Colonic mucosa (tissue), 4 donors: Measurements from ENCODE around the gene LITAFD. TPM values are rescaled to one million over a fixed set of nuclear protein-coding genes. Genes with fewer than 3 reads are reported as not detected.

ENCODE experiments used
- DNase-seq: peaks from one replicate; pipeline ENCODE4 v3.0.0-alpha.2; 2020
- H3K27ac ChIP-seq: fragments of 200-600 bp; one replicate; pipeline ENCODE4 v1.8.0; 2021
- H3K27me3 ChIP-seq: fragments of 200-600 bp; one replicate; pipeline ENCODE4 v1.8.0; 2021
- H3K36me3 ChIP-seq: fragments of 200-600 bp; one replicate; pipeline ENCODE4 v1.8.0; 2021
- H3K4me1 ChIP-seq: fragments of 200-600 bp; one replicate; pipeline ENCODE4 v1.8.0; 2021; ENCODE audit warnings: mild to moderate bottlenecking
- H3K4me3 ChIP-seq: fragments of 200-600 bp; one replicate; pipeline ENCODE4 v1.8.0; 2021
- H3K9ac ChIP-seq, 2 donors: one replicate each; pipeline ENCODE4 v1.7.0; 2013; ENCODE audit warnings: control low read depth in 2 of 2, low read depth in 2 of 2, low read length in 2 of 2
- H3K9me3 ChIP-seq: fragments of 200-600 bp; one replicate; pipeline ENCODE4 v1.8.0; 2021
- intact Hi-C: fragments of 100-400 bp; cut with DNase I; formaldehyde crosslinking; loops from one replicate; pipeline ENCODE4 v1.14.1; 2022
- total RNA-seq, 2 donors: library from RNA; stranded (reverse); fragmentation: NEBNext Ultra II Directional in 1 of 2; extraction: Animal tissue kit (Norgen Biotek cat#: 25700) in 1 of 2; gene quantifications; one replicate each; pipeline ENCODE4 v1.2.1, GENCODE V29; 2021
- TF ChIP-seq, protein P1 (sequence below): fragments of 200-600 bp; IDR thresholded peaks from one replicate; pipeline ENCODE4 v1.8.0; 2022; ENCODE audit warnings: antibody characterized with exemption, mild to moderate bottlenecking
- donor health status: healthy.
- donor health status: DM: no; HTN: no; CAD: no.
- donor health status: DM: no; HTN: no; CAD: no.

Gene LITAFD
- total RNA-seq, 2 donors from 2014 or later, result not detected

DNA sequence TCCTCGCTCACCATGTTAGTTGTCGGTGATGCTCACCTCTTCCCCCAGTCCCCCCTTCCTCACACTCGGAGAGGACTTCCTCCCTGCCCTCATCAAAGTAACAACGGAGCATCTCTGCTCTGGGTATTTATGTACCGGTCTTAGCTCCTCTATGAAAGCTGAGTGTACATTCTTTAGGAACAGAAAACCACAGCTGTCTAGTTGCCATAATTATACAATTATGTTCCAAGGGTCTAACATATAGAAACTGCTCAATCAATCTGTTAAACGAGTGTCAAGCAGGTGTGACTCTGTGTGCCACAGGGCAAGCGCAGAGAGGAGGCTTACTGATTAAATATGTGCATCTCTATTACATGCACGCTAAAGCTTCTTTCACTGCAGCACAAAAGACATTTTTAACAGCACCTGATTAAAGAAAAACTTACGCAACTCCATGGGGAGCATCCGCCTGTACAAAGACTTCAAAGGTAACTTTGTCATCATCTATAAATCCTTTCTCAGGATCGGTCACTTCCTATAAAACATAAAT is 37.8 kb downstream of the LITAFD start:
- Histone ChIP-seq H3K4me3 (no peak overlapping the region), H3K27ac (no peak overlapping the region), H3K36me3 (peaks cover 24% of the 10 kb centered on the region), H3K4me1 (peaks cover 15% of the 10 kb centered on the region), H3K9me3 (no peaks in the 10 kb centered on the region), H3K9ac (no peak overlapping the region), H3K27me3 (no peaks in the 10 kb centered on the region)
- DNase-seq, result no peak
- TF ChIP-seq, protein P1, sequence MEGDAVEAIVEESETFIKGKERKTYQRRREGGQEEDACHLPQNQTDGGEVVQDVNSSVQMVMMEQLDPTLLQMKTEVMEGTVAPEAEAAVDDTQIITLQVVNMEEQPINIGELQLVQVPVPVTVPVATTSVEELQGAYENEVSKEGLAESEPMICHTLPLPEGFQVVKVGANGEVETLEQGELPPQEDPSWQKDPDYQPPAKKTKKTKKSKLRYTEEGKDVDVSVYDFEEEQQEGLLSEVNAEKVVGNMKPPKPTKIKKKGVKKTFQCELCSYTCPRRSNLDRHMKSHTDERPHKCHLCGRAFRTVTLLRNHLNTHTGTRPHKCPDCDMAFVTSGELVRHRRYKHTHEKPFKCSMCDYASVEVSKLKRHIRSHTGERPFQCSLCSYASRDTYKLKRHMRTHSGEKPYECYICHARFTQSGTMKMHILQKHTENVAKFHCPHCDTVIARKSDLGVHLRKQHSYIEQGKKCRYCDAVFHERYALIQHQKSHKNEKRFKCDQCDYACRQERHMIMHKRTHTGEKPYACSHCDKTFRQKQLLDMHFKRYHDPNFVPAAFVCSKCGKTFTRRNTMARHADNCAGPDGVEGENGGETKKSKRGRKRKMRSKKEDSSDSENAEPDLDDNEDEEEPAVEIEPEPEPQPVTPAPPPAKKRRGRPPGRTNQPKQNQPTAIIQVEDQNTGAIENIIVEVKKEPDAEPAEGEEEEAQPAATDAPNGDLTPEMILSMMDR, result no peak
- intact Hi-C loops, result loop anchor here (5.0 kb wide), 1 partner anchor 37 kb away; no protein-coding TSS in a partner anchor

DNA sequence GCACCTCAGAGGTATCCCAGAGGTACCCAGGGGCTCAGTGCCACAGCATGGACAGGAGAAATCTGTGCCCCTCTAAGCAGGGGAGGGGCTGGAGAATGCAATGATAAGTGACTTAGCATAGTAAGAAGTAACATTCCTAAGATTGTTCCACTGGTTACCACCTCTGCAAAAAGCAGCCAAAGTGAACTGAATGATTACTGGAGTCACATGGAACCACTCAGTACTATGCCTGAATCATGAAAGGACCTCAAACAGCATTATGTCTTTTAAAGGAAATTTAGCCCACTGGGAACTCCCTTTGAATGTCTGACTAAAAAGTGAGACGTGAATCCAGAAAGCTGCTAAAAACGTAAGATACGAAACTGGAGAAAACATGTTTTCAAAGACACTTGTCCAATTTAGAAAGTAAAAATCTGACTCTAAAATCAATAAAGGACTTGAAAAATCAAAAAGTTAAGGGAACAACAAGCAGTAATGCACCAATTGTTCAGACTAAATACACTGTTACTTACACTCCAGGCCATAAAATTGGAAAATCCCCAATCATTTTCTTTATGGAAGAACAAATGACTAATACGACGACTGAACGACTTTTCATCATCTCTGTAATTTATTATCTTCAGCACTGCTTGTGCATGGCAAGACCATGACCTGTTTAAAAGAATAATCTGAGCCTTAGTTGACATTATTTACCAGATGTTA is 38.6 kb downstream of the LITAFD start:
- Histone ChIP-seq H3K9ac (no peak overlapping the region), H3K4me1 (peaks cover 17% of the 10 kb centered on the region), H3K9me3 (no peaks in the 10 kb centered on the region), H3K27me3 (no peaks in the 10 kb centered on the region), H3K36me3 (peaks cover 22% of the 10 kb centered on the region), H3K4me3 (no peak overlapping the region), H3K27ac (no peak overlapping the region)
- DNase-seq, result no peak
- TF ChIP-seq, protein P1, result no peak
- intact Hi-C loops, result loop anchor here (5.0 kb wide), 1 partner anchor 37 kb away; no protein-coding TSS in a partner anchor

DNA sequence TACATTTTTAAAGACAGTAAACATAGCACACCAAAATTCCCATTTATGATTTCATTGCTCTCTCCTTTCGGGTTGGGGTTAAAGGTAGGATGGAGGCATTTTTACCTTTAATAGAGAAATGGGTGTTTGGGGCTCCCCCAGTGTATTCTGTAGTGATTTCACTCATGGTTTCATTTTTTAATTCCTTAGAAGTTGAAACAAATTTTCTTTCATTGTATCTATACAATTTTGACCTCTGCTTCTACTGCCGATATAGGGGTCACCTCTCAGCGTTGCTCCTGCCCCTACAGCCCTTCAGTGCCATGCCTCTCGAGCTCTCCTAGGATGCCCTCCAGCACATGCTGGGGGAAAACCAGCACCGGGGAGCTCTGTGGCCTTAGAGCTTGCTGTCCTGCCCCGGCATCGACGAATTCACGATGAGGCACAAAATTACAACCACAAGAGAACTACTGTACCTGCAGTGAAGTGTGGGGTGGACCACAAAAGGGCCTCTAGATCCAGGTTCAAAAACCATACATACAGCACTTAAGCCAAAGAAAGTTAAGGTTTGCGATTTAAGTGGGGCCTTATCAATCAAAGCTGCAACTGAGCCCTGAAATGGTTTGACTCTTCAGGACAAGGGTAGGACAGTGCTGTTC is 39.3 kb downstream of the LITAFD start:
- Histone ChIP-seq H3K27ac (no peak overlapping the region), H3K4me1 (peaks cover 17% of the 10 kb centered on the region), H3K36me3 (peaks cover 22% of the 10 kb centered on the region), H3K4me3 (no peak overlapping the region), H3K9ac (no peak overlapping the region), H3K27me3 (no peaks in the 10 kb centered on the region), H3K9me3 (no peaks in the 10 kb centered on the region)
- DNase-seq, result no peak
- TF ChIP-seq, protein P1, result no peak
- intact Hi-C loops, result loop anchor here (5.0 kb wide), 1 partner anchor 36 kb away; no protein-coding TSS in a partner anchor

DNA sequence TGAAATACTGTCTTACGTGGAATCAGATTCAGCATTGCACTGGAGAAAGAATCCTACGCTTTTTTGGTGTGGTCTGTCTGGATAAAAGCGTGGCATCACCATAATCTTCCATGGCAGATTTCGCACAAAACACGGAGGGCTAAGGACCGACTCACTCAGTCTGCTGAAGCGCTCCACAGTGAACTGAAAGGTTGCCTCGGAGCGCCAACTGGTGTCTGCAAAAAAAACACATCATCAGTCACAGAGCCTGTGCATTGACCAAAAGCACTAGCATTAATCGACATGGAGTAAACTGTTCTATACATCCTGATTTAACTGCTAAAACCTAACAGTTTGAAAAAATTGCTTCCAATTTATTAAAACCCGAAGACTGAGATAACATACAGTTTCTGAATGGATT is 41.0 kb downstream of the LITAFD start:
- Histone ChIP-seq H3K27me3 (no peaks in the 10 kb centered on the region), H3K9me3 (no peaks in the 10 kb centered on the region), H3K9ac (no peak overlapping the region), H3K27ac (no peak overlapping the region), H3K36me3 (peaks cover 22% of the 10 kb centered on the region), H3K4me3 (no peak overlapping the region), H3K4me1 (peaks cover 17% of the 10 kb centered on the region)
- TF ChIP-seq, protein P1, result no peak
- intact Hi-C loops, result loop anchor here (5.0 kb wide), 1 partner anchor 34 kb away; no protein-coding TSS in a partner anchor
- no peak for DNase-seq

DNA sequence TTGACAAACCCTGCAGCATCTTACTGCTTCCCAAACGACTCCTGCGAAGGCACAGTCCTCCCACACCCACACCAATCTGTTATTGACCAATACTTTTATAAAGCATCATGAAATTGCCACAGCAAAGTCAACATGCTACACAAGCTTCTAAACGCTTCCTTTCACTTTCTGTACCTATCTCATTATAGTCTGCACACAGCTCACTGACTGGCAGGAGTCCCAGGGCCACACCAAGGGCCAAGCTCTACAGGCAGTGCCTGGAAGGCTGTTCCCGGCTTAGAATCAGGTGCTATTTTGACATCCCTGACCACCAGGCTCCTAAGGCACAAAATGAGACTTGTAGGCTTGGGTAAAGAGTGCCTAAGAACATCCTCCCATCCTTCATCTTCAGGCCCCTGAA is 42.1 kb downstream of the LITAFD start:
- Histone ChIP-seq H3K36me3 (peaks cover 14% of the 10 kb centered on the region), H3K4me1 (peaks cover 20% of the 10 kb centered on the region), H3K9ac (peak overlapping the region in 1 of 2 donors; percentile 12), H3K9me3 (no peaks in the 10 kb centered on the region), H3K27ac (peak overlapping the region; percentile 22), H3K27me3 (no peaks in the 10 kb centered on the region), H3K4me3 (no peak overlapping the region)
- TF ChIP-seq, protein P1, result no peak
- DNase-seq, result peak; percentile 81
- intact Hi-C loops, result loop anchor here (5.0 kb wide), 1 partner anchor 33 kb away; no protein-coding TSS in a partner anchor
